ENCODE measurements around the gene PLA2G2D.

Gene PLA2G2D

DNA sequence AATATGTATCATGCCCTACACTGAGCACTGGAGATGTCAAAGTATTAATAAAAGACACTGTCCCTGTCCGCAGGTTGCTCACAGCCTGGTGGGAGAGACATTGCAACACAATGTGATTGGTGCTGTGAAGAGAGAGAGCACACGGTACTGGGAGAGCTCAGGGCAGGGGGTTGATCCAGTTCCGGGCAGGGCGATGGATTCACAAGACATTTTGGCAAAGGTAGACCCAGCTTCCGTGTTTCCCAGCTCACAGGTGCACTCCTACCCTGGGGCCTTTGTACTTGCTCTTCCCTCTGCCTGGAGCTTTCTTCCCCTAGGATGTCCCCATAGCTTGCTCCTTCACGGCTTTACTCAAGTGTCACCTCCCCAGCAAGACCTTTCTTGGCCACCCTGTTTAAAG is 47.9 kb downstream of the PLA2G2D start:
- in situ Hi-C loops (cut with HindIII; ENCODE audit: low sequenced_read_pairs): no loop called here

- in situ Hi-C loops (cut with HindIII; ENCODE audit: low sequenced_read_pairs): no loop called here
Observed at GRCh38 chr1:20070357-20070756, 49.0 kb downstream of the PLA2G2D start.

DNA sequence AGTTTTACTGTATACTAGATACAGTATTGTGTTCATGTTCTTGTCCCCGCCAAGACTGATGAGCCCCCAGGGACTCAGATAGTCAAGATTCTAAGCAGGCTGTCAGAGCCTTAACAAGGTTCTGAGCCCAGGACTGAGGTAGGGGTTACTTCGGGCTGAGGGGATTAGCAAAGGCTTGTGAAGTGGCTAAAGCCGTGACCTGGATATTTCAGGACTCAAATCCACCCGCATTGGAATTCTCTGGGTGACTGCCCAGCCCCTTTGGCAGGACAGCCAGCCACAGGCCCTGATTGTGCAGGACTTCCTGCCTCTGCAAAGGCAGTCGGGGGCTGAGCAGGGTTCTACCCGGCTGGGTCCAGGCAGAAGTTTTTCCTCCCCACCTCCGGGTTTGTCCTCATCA is 49.5 kb downstream of the PLA2G2D start, which contains the start of gene PLA2G5:
TSS of gene PLA2G5 (plus strand) at position 321 of the 400 bp plus-strand sequence. CDS start 14,637 bp downstream, outside the sequence.
- in situ Hi-C loops (cut with HindIII; ENCODE audit: low sequenced_read_pairs): no loop called here

- in situ Hi-C loops (cut with HindIII; ENCODE audit: low sequenced_read_pairs): no loop called here
Observed at GRCh38 chr1:20068722-20069121, 50.6 kb downstream of the PLA2G2D start.

- in situ Hi-C loops (cut with HindIII; ENCODE audit: low sequenced_read_pairs): no loop called here
Observed at GRCh38 chr1:20063861-20064292, 55.5 kb downstream of the PLA2G2D start.
